GM21786 (cell line): ENCODE data around the gene TEDC2.
A peak's percentile ranks its signal among the peaks of the same experiment; 100 is the strongest.

ENCODE experiments used
- ATAC-seq: cut with Tn5 transposase; IDR thresholded peaks from one replicate; pipeline ENCODE4 v1.9.1; 2021; ENCODE audit not compliant: unreplicated experiment

TEDC2 gene

GRCh38 chr16:2508722-2509400, 49.0 kb downstream of the TEDC2 start:
- no peak for ATAC-seq

GRCh38 chr16:2511128-2511800, 51.4 kb downstream of the TEDC2 start:
- no peak for ATAC-seq

GRCh38 chr16:2511996-2512734, 52.3 kb downstream of the TEDC2 start:
- ATAC-seq: no peak

- ATAC-seq: no peak
Measured at GRCh38 chr16:2512735-2513404, 53.0 kb downstream of the TEDC2 start.

GRCh38 chr16:2513405-2514332, 53.8 kb downstream of the TEDC2 start, which contains the start of gene ATP6V0C:
TSS of gene ATP6V0C (plus strand) at chr16:2513952. CDS start at chr16:2514104, 152 bp downstream.
- ATAC-seq: peak; percentile 71
